VCaP (cell line): ENCODE results near the gene DNAJC16.

Experiments used
- H3K27ac ChIP-seq: fragments of 450-650 bp; 2 replicates; pipeline ENCODE4 v1.5.1; 2017
- CTCF ChIP-seq: fragments of 450-650 bp; conservative IDR thresholded peaks from 2 replicates; pipeline ENCODE4 v1.5.1; 2017; ENCODE audit warnings: mild to moderate bottlenecking, moderate library complexity

The DNAJC16 gene

GRCh38 chr1:15625056-15625917, 98.6 kb downstream of the DNAJC16 start:
- H3K27ac ChIP-seq: peak overlapping the region; percentile 59
- TF ChIP-seq CTCF: no peak
